T1000 (cell line): Measurements from ENCODE around the gene MUC20.
"Not testable (repeated sequence)": the region's sequence is repeated elsewhere in the genome, so short reads cannot be mapped to it uniquely, and the experiment has no call there.

Source experiments
- DNase-seq: peaks from one replicate; lab custom pipeline; 2025; ENCODE audit warnings: mixed read lengths; lab: John Stamatoyannopoulos, UW

The MUC20 gene, protein sequence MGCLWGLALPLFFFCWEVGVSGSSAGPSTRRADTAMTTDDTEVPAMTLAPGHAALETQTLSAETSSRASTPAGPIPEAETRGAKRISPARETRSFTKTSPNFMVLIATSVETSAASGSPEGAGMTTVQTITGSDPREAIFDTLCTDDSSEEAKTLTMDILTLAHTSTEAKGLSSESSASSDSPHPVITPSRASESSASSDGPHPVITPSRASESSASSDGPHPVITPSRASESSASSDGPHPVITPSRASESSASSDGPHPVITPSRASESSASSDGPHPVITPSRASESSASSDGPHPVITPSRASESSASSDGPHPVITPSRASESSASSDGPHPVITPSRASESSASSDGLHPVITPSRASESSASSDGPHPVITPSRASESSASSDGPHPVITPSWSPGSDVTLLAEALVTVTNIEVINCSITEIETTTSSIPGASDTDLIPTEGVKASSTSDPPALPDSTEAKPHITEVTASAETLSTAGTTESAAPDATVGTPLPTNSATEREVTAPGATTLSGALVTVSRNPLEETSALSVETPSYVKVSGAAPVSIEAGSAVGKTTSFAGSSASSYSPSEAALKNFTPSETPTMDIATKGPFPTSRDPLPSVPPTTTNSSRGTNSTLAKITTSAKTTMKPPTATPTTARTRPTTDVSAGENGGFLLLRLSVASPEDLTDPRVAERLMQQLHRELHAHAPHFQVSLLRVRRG

GRCh38 chr3:195720831-195721506 is at the start of gene MUC20:
Gene MUC20 (plus strand): TSS chr3:195720978. CDS start chr3:195721008, 30 bp downstream.
- DNase-seq: not testable (repeated sequence)

GRCh38 chr3:195671283-195671682 is 49.5 kb upstream of the MUC20 start:
- DNase-seq: not testable (repeated sequence)

- DNase-seq: not testable (repeated sequence)
These were observed 47.1 kb upstream of the MUC20 start for GRCh38 chr3:195673711-195674110.

DNA sequence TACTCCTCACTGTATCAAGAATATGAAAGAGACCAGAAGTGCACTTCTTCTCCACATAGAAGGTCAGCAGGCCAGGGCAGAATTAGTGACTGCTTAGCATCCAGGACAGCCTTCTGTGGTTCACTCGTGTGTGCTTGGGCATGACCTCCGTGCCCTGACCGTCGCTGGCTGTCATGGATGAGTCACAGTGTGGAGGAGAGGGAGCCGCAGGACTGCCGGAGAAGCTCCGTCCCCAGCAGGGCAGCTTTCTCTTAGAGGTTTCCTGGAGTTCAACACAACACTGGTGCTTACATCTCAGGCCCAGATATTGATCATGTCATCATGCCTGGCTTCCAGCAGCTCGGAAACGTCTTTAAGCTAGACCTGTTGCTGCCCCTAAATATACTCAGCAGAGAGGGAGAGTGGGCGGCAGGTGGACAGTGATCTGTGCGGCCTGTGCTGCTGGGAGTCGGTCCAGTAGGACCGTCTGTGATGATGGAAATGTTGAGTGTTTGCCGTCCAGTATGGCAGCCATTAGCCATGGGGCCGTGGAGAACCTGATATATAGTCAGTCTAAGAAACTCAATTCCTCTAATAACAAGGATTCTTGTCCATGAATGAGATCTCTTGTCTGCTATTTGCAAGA is 42.3 kb upstream of the MUC20 start:
- DNase-seq: not testable (repeated sequence)

- not testable (repeated sequence) for DNase-seq
These were observed 40.1 kb upstream of the MUC20 start for GRCh38 chr3:195680690-195681089.

- DNase-seq: not testable (repeated sequence)
These were observed 39.2 kb upstream of the MUC20 start for GRCh38 chr3:195681458-195682103.

GRCh38 chr3:195682104-195682742 is 38.6 kb upstream of the MUC20 start:
- DNase-seq: not testable (repeated sequence)

DNA sequence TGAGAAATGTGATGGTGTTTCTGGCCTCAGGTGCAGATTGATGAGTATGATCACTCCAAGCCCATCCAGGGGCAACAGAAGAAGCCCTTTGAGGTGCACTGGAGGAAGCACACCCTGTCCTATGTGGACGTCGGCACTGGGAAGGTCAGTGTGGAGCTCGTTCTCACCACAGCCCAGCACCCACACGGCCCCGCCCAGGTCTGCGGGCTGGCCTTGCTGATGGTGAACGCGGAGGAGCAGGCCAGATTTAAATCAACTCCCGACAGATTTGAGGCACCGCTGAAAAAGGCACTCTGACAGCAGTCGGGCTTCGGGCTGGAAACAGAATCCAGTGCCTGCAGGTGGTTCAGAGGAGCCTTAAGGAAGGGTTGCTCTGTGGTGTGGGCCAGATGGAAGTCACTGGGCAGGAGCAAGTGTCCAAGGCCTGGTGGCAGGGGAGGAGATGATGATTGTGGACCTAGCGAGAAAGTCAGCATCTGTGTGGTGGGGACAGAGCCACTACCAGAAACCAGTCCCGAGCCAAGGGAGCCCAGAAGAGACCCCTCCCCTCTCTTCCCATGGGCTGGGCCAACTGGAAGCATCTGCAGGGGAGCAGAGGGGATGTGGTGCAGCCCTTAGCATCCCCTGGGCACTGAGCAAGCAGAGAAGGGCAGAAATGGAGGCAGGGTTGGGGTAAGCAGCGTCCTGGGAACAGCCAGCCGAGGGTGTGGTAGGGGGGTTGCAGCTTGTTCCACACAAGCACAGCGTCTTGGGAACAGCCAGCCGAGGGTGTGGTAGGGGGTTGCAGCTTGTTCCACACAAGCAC is 36.9 kb upstream of the MUC20 start:
- not testable (repeated sequence) for DNase-seq

DNA sequence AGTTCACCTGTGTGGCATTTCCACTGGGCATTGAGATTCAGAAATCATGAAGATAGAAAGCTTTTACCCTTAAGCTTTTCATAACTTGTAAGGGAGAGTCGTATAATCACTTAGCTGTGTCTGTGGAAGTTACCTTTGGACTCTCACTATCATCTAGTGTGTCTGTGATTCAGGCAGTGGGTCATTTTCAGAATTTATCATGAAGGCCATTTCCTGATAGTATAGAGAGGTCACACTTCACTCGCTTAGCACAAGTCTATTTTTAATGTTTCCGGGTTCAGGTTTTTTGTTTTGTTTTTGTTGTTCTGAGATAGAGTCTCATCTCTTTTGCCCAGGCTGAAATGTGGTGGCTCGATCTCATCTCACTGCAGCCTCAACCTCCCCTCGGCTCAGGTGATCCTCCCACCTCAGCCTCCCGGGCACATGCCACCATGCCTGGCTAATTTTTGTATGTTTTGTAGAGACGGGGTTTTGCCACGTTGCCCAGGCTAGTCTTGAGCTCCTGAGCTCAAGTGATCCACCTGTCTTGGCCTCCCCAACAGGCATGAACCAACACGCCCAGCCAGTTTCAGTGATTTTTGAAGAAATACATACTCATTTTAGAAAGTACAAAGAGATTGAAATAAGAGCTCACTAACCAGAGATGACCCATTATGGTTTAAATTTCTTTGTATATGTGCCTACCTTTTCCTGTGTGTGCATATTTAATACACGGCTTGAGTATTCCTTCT is 36.1 kb upstream of the MUC20 start:
- DNase-seq: not testable (repeated sequence)

DNA sequence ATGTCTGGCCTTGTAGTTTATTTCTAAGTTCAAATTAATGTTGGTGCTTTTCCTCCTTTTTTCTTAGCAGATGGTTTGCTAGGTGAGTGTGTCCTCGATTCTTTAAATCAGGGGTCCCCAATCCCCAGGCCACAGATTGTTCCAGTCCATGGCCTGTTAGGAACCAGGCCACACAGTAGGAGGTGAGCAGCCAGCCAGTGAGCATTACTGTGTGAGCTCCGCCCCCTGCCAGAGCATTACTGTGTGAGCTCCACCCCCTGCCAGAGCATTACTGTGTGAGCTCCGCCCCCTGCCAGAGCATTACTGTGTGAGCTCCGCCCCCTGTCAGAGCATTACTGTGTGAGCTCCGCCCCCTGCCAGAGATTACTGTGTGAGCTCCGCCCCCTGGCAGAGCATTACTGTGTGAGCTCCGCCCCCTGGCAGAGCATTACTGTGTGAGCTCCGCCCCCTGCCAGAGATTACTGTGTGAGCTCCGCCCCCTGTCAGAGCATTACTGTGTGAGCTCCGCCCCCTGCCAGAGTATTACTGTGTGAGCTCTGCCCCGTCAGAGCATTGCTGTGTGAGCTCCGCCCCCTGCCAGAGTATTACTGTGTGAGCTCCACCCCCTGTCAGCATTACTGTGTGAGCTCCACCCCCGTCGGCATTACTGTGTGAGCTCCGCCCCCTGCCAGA is 34.1 kb upstream of the MUC20 start:
- not testable (repeated sequence) for DNase-seq

DNA sequence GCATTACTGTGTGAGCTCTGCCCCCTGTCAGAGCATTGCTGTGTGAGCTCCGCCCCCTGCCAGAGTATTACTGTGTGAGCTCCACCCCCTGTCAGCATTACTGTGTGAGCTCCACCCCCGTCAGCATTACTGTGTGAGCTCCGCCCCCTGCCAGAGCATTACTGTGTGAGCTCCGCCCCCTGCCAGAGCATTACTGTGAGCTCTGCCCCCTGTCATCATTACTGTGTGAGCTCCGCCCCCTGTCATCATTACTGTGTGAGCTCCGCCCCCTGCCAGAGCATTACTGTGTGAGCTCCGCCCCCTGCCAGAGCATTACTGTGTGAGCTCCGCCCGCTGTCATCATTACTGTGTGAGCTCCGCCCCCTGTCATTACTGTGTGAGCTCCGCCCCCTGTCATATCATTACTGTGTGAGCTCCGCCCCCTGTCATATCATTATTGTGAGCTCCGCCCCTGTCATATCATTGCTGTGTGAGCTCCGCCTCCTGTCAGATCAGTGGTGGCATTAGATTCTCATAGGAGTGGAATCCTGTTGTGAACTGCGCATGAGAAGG is 33.5 kb upstream of the MUC20 start:
- DNase-seq: not testable (repeated sequence)

GRCh38 chr3:195688471-195689183 is 32.2 kb upstream of the MUC20 start:
- DNase-seq: not testable (repeated sequence)

DNA sequence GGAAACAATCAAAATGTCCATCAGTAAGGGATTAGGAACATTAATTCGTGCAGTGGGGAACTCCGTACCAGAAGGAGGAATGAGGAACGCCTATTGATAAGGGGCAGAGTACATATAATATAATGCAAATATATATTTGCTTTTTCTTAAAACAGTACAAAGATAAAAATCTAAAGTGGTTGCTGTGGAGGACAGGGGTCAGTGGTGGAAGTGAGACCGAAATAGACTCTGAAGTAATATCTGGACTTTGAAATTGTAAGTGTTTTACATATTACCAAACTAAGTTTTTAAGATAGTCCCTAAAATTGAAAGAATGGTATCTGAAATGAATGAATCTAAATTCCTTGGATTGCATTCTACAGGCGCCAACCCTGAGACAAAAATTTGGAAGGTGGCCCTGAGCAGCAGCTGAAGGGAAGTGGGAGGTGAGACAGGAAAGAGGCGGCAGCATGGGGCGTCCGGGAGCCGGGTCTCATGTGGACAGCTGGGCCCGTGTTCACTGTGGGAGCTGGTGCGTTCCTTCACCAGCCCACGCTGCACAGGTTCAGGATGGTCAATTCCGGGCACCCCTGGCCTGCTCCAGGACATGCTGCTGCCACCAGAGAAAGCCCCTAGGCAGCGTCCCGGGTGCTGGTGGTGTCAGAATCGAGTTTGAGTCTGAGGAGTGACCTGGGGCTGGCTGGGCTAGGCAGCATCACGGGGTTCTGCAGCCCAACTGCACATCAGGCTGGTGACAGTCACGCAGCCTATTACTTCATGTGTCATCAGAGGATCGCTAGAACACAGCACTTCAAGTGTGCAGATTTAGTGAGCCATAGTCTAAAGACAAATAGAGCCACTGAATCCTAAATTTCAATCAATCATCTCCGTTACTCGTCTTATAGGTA is 31.4 kb upstream of the MUC20 start:
- DNase-seq: not testable (repeated sequence)

DNA sequence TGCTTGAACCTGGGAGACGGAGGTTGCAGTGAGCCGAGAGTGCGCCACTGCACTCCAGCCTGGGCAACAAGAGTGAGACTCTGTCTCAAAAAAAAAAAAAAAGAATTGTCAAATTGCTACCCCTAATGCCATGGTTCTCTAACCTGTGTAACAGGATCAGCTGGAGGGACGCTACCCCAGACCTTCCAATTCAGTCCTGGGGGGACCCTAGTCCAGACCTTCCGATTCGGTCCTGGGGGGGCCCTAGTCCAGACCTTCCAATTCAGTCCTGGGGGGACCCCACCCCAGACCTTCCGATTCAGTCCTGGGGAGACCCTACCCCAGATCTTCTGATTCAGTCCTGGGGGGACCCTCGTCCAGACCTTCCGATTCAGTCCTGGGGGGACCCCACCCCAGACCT is 29.8 kb upstream of the MUC20 start:
- DNase-seq: no peak

DNA sequence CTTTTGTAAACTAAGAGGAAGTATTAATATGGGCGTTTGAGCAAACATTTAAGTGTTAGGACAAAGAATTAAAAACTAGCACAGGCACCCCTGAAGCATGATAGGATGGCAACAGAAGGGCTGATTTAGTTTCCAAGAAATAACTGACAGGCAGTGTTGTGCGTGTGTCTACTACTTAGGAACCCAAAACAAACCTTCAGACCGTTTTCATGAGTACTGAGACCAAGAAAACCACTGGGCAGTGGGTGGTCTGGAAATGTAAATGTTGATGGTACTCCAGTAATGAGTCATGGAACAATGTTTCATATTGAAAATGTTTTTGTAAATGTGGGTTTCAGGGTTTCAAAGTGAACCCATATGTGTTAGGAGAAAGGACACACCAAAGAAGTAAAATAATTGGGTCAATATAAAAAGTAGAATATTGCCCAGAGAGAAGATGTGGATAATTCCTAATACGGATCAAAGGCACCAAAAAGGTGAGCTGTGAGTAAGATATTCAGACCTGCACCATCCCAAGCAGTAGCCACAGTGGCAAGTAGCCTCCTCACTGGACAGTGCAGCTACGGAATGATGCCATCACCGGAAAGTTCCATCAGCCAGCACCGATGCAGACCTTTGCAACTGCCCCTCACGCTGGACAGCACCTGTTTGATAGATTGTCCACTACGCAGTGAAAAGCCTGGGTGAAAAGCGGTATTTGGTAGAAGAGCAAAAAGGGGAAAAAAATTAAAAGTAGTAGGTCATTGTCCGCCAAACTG is 29.0 kb upstream of the MUC20 start:
- not testable (repeated sequence) for DNase-seq

DNA sequence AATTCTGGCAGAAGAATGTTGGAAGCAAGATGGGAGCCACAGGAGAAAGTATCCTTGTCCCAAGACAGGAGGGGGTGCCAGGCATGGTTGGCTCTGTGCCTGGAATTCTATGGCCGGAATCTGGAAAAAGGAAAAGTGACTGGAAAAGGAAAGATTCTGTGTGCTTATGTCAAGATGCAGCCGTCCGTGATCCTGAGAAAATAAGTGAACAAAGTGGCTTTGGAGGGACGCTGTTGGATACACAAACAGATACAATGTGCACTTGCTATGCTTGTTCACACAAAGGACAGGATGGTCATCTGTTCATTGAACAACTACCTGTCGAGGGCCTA is 28.5 kb upstream of the MUC20 start:
- DNase-seq: no peak
